Kidney (tissue), 14 donors: ENCODE data around the gene SIX3. TPM values are rescaled to one million over a fixed set of nuclear protein-coding genes. Genes with fewer than 3 reads are reported as not detected.

Source experiments
- DNase-seq, 5 donors: peaks; one replicate each; pipeline ENCODE4 v3.0.0-alpha.2; 2013 to 2020
- FAIRE-seq: peaks from 2 replicates; lab custom pipeline; 2012; peaks lifted over from hg19 to GRCh38; lab: Jason Lieb, UNC
- H3K27ac ChIP-seq, 2 donors: one replicate each; pipeline ENCODE4 v1.7.0; 2013; ENCODE audit warnings: low read depth in 2 of 2, low read length in 2 of 2, inconsistent platforms in 1 of 2
- H3K27me3 ChIP-seq: one replicate; pipeline ENCODE4 v1.7.1; 2013; ENCODE audit warnings: low read length, inconsistent platforms; ENCODE audit not compliant: control insufficient read depth, insufficient read depth
- H3K36me3 ChIP-seq, 3 donors: one replicate each; pipeline versions ENCODE4 v1.7.0 to v1.7.1; 2013; ENCODE audit warnings: low read length in 3 of 3, control low read depth in 1 of 3, inconsistent platforms in 1 of 3; ENCODE audit not compliant: insufficient read depth in 3 of 3, control insufficient read depth in 2 of 3
- H3K4me1 ChIP-seq, 3 donors: one replicate each; pipeline versions ENCODE4 v1.7.0 to v1.7.1; 2013; ENCODE audit warnings: low read length in 3 of 3, inconsistent platforms in 1 of 3, low read depth in 1 of 3; ENCODE audit not compliant: control insufficient read depth in 2 of 3, insufficient read depth in 2 of 3
- H3K4me3 ChIP-seq, 3 donors: one replicate each; pipeline versions ENCODE4 v1.7.0 to v1.8.1; 2013; ENCODE audit warnings: low read length in 3 of 3, control low read depth in 1 of 3, inconsistent platforms in 1 of 3
- H3K9ac ChIP-seq, 3 donors: one replicate each; pipeline versions ENCODE4 v1.7.0 to v1.7.1; 2013; ENCODE audit warnings: low read length in 3 of 3, control low read depth in 1 of 3, inconsistent platforms in 1 of 3
- H3K9me3 ChIP-seq, 3 donors: one replicate each; pipeline versions ENCODE4 v1.7.0 to v1.7.1; 2013; ENCODE audit warnings: low read length in 3 of 3, control low read depth in 1 of 3, inconsistent platforms in 1 of 3; ENCODE audit not compliant: control insufficient read depth in 2 of 3, insufficient read depth in 1 of 3
- CTCF ChIP-seq: IDR thresholded peaks from 3 replicates; pipeline ENCODE4 v1.5.1; 2012; ENCODE audit warnings: mild to moderate bottlenecking, moderate library complexity, borderline replicate concordance; ENCODE audit not compliant: insufficient read depth; ENCODE audit errors: extremely low read depth
- intact Hi-C: fragments of 100-400 bp; cut with DNase I; formaldehyde crosslinking; loops from one replicate; pipeline ENCODE4 v1.11.1; 2022
- polyA plus RNA-seq: library from polyadenylated mRNA; stranded (reverse); fragments of 350-450 nt; fragmentation: Illumina TruSeq; extraction: RNeasy Lipid Tissue Mini Kit (QIAGEN cat#74804); gene quantifications from one replicate; pipeline ENCODE4 v1.2.3, GENCODE V29; 2014; ENCODE audit warnings: low read depth, low replicate concordance; ENCODE audit not compliant: insufficient read depth
- total RNA-seq: library from RNA; stranded (reverse); fragmentation: NEBNext Ultra II Directional; extraction: Animal tissue kit (Norgen Biotek cat#: 25700); gene quantifications from one replicate; pipeline ENCODE4 v1.2.1, GENCODE V29; 2021
- donor health status: control.
- donor health status: control.
- donor health status: control.
- donor health status: control.
- donor health status: control.
- donor health status: DM: yes; HTN: yes; CAD: no.
- donor health status: Normal renal cell carcinoma (clear cell type).

SIX3 gene
- total and polyA plus RNA-seq, 2 donors from 2014 or later: 0.16 to 0.19 TPM

DNA sequence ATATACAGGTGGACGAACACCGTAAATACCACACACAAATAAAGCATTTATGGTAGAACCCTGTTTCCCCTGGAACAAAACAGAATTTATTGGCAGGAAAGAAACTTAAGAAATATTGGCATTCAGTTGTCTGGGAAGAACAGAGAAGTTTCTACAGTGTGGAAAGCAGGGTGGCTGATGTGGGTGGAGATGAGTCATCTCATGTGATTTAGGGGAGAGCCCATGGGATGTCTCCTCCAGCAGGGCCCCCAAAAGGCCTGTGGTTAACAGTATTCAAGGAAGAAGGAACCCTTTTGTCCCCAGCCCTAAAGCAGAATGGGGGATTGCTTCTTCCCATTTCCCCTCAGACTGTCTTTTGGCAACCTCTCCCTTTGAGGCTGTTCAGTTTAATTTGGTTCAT lies 24.2 kb downstream of the SIX3 start:
- TF ChIP-seq CTCF: no peak
- FAIRE-seq (no peak), DNase-seq (no peak)

DNA sequence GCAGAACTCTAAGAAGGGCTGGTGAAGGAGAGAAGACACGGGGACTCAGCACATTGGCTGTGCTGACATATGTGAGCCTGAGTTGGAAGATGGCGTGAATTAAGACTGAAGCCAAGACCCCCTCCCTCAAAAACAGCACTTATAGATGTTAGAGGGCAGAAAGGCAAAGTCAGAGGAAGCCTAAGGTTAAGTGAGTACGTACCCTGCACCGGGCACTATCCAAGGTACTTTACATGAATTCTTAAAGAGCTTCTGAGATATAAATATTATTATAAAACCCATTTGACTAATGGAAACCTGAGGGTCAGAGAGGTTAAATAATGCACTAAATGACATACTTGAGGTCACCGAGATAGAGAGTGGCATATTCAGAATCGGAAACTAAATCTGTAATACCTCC lies 25.6 kb downstream of the SIX3 start:
- Histone ChIP-seq H3K27ac (no peak overlapping the region), H3K9me3 (no peaks in the 10 kb centered on the region), H3K4me3 (no peak overlapping the region), H3K36me3 (no peaks in the 10 kb centered on the region), H3K27me3 (peaks cover 2% of the 10 kb centered on the region), H3K9ac (no peak overlapping the region), H3K4me1 (no peaks in the 10 kb centered on the region)
- TF ChIP-seq CTCF: no peak
- FAIRE-seq (no peak), DNase-seq (no peak)
- intact Hi-C loops: no loop called here

More for the DNA sequence above, 24.2 kb downstream of the SIX3 start:
- Histone ChIP-seq H3K9ac (no peak overlapping the region), H3K27ac (no peak overlapping the region), H3K9me3 (no peaks in the 10 kb centered on the region), H3K36me3 (no peaks in the 10 kb centered on the region), H3K4me1 (no peaks in the 10 kb centered on the region), H3K4me3 (no peak overlapping the region), H3K27me3 (peaks cover 2% of the 10 kb centered on the region)
- intact Hi-C loops: no loop called here

DNA sequence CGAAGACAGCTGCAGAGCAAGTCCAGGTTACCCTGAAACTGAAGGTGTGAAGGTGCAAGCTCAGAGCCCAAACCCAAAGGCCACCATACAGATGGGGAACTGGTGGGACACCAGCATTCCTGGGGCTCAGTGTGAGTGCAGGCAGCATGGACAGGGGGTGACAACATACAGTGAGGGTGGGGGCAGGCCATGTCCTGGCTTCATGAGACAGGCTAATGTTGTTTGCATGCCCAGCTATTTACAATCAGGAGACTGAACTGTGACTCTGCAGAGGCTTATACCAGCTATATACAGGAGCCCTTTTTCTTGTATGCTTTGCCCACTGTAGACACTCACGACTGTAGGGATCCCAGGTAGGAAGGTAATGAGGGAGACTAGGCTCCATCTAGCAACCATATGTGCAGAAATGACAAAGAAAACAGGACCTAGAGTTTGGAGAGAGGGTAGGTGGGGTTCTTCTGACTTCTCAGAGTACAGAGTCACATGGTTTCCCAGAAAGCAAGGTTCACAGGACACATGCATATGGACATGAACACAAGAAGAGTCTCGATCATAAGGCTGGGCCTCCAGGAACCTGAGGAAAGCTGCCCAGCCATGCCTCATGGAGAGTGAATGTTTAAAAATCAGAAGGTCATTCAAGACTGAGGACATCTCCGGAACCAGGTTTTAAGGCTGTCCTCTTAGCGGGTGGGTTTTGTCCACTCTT lies 26.4 kb downstream of the SIX3 start:
- Histone ChIP-seq H3K9me3 (no peaks in the 10 kb centered on the region), H3K27ac (no peak overlapping the region), H3K27me3 (peaks cover 2% of the 10 kb centered on the region), H3K4me3 (no peak overlapping the region), H3K9ac (no peak overlapping the region), H3K36me3 (no peaks in the 10 kb centered on the region), H3K4me1 (no peaks in the 10 kb centered on the region)
- DNase-seq (no peak), FAIRE-seq (no peak)
- intact Hi-C loops: no loop called here
- TF ChIP-seq CTCF: no peak
